Measurements from ENCODE around the gene ATG101.

The ATG101 gene

DNA sequence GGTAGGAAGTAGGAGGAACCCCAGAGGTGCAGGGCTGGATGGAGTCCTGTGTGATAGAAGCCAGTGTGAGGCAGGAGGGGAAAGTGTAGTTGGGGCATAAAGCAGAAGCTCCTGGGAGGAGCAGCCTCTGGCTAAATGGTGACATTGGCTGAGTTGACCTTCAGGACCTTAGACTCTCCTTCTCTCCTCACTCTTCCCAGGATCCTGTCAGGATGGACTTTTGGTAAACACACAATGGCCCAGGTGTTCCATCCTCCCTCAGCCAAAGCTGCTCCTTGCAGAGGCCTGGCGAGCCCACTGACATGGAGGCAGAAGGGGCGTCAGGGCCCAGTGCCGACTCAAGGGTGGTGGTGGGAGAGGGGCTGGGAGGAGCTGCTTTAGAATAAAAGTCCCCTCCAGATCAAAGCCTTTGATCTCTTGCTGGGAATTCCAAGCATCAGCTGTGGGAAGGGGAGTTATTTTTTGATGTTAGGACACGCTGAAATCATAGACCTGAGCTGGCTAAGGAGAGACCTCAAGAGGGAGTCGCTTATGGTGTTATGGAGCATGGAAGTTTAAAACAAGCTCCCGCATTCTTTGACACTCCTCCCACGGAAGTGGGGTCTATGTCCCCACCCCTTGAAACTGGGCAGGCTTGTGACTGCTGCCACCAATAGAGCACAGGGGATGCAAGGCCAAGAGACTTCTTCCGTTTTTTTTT is 53.9 kb downstream of the ATG101 start:
- Histone ChIP-seq H3K36me3 (ENCODE audit: insufficient read depth, low read length) (no peaks in the 10 kb centered on the region), H3K4me3 (ENCODE audit: low read length) (no peak overlapping the region), H3K27me3 (ENCODE audit: insufficient read depth, low read length) (peaks cover 20% of the 10 kb centered on the region), H3K9me3 (ENCODE audit: low read length) (no peaks in the 10 kb centered on the region), H2AFZ (ENCODE audit: low read depth, low read length) (no peak overlapping the region), H3K4me1 (ENCODE audit: insufficient read depth, low read length) (peaks cover 12% of the 10 kb centered on the region)

DNA sequence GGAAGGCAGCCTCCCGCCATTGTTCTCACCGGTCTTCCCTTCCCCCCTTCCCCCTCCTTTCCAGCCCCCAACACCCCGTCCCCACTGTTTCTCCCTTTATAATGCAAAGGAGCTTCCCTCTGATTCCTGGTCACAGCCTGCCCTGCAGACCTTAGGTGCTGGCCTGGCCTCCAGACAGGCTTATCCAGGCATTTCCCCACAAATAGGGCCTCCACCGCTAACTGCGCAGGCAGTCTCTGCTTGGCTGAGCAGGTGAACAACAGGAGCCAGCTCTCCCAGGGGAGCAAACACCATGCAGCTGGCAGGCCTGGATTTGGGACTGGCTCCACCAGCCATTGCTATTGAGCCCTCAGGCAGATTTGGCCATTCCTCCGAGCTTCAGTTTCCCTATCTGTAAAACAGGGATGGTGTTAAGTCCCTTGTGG is 55.7 kb downstream of the ATG101 start:
- H3K9me3 ChIP-seq (ENCODE audit: low read length), result no peaks in the 10 kb centered on the region
- H3K36me3 ChIP-seq (ENCODE audit: insufficient read depth, low read length), result no peaks in the 10 kb centered on the region
- no peak overlapping the region for H3K4me3 ChIP-seq (ENCODE audit: low read length)
- H2AFZ ChIP-seq (ENCODE audit: low read depth, low read length), result no peak overlapping the region
- H3K27me3 ChIP-seq (ENCODE audit: insufficient read depth, low read length), result peaks cover 14% of the 10 kb centered on the region
- peaks cover 12% of the 10 kb centered on the region for H3K4me1 ChIP-seq (ENCODE audit: insufficient read depth, low read length)

DNA sequence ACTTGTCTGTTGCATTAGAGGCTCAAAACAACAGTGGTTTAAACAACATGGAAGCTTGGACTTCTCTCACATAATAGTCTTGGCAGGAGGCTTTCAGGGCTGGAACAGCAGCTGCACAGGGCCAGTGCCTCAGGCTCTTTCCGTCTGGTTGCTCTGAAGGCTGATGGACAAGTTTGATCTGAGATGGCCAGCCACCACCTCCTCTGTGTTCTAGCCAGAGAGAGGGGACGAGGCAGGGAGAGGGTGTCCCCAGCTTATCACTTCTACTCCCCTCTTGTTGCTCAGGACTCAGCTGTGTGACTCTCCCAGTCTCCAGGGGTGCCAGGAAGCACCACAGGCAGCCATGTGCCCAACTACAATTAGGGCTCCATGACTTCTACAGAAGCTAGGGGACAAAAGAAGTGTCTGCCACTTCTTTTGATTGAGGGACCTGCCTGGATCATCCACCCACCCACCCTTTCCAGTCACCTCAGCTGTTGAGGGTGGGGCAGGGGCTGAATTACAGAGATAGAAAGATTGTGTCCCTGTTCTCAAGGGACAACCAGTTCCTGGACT is 56.3 kb downstream of the ATG101 start:
- Histone ChIP-seq H3K27me3 (ENCODE audit: insufficient read depth, low read length) (peaks cover 14% of the 10 kb centered on the region), H3K4me3 (ENCODE audit: low read length) (no peak overlapping the region), H2AFZ (ENCODE audit: low read depth, low read length) (no peak overlapping the region), H3K4me1 (ENCODE audit: insufficient read depth, low read length) (peaks cover 12% of the 10 kb centered on the region), H3K9me3 (ENCODE audit: low read length) (no peaks in the 10 kb centered on the region), H3K36me3 (ENCODE audit: insufficient read depth, low read length) (no peaks in the 10 kb centered on the region)

Measured in neuron (in vitro differentiated cells).